ENCODE data around the gene LAMP1.
"Not testable (repeated sequence)": the region's sequence is repeated elsewhere in the genome, so short reads cannot be mapped to it uniquely, and the experiment has no call there.

Gene LAMP1

DNA sequence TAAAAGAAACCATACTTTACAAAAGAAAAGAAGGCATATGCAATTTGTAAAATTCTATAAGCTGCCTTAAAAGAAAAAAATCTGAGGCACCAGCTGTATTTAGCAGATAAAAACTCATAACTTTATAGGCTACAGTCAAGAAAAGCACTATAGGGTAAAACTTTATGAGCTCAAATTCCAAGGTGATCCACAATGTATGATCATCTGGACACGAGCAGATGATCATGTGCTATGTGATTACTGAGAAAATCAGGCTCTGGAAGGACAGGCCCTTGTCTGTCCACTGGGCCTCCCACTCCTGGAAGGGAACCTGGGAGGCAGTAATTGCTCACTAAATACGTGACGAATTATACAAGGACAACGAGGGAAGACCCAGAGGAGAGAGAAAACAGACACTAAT, 59.6 kb downstream of the LAMP1 start:
- no peak for DNase-seq (ENCODE audit: low read depth)

DNA sequence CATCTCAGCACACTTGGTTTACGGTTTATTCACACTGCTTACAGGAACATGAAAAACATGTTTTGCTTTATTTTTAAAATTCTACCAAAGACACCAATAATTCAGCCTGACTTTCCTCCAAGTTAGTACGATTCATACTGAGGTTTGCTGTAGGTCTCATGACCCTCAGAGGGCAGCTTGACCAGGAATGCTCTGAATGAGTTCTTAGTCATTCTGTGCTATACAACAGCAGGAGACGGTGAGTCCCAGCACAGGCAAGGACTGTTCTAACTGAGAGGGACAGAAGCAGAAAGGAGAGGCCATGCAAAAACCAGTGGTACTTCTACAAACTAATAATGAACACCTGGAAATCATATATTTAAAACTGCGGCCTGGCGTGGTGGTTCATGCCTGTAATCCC, 60.5 kb downstream of the LAMP1 start:
- DNase-seq (ENCODE audit: low read depth), result no peak

- DNase-seq (ENCODE audit: low read depth), result no peak
Observed at GRCh38 chr13:113358653-113359190, 61.7 kb downstream of the LAMP1 start.

DNA sequence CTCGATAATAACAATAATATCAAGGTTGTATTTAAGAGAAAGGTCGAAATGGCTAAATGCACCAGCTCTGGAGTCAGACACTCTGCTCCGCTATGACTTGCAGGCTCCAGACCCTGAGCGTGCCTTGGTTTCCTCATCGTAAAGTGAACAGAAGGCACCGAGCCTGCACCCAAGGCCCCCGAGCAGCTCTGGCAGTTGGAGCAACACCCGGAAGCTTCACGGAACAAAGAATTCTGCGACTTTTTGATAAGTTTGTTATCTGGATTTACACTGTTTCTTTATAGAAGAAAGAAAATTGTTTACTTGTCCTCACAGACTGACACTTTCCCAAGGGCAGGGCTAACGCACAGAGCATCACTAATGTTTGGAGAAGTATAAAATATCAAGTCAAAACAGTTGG, 62.5 kb downstream of the LAMP1 start:
- DNase-seq (ENCODE audit: low read depth), result no peak

- DNase-seq (ENCODE audit: low read depth), result no peak
Observed at GRCh38 chr13:113360446-113360845, 63.4 kb downstream of the LAMP1 start.

GRCh38 chr13:113361406-113361805, 64.4 kb downstream of the LAMP1 start:
- DNase-seq (ENCODE audit: low read depth), result no peak

DNA sequence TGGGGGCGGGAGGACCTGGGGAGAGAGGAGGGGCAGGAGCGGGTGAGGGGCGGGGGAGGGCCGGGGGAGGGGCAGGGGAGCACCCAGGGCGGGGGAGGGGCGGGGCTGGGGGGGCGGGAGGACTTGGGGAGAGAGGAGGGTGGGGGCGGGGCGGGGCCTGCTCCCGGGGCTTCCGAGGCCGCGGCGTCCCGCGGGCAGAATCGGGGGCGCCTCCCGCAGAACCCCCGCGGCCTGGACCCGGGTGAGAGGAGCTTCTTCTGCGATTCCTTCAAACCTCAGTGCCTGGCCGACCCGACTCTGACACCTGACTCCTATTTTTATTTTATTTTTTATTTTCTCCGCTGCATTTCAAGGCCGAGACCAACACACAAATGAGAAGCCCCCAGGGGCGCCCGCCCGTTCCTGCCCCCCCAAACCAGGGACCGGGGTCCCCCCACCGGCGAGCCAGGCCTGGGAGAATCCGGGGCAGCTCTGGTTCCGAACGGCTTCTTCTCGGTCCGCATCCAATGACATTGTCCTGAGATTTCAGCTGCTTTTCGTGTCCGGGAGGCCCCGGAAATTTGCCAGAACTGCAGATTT, 67.4 kb downstream of the LAMP1 start:
- DNase-seq (ENCODE audit: low read depth), result no peak

DNA sequence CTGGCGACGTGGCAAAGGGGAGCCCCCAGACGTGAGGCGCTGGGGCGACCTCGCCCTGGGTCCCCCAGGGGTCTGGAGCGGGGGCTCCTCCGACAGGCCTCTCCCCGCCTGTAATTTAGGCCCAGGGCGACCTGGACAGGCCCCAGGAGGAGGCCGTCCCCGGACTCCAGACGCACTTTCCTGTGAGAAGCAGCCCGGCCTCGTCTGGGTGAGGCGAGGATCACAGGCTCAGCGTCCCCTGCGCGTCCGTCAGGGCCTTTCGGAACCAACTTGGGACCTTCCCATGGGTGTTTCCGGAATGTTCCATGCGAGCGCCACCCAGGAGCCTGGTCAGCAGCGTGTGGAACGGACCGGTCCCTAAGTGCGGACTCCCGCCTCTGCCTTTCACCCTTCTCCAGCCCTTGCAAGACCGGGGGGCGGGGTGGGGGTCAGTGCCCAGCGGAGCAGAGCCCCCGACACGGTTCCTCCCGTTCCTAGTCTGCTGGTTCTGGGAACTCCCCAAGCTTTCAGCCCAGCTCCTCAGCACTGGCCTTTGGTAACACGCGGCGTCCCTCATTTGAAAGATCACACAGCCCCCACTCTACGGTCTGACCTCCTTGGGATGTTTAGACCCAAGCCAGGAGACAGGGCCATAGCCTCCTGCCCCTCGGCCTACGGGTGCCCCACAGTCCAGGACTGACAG, 68.0 kb downstream of the LAMP1 start:
- DNase-seq (ENCODE audit: low read depth), result no peak

GRCh38 chr13:113365583-113365970, 68.5 kb downstream of the LAMP1 start:
- DNase-seq (ENCODE audit: low read depth), result no peak

- no peak for DNase-seq (ENCODE audit: low read depth)
Observed at GRCh38 chr13:113365971-113366588, 69.0 kb downstream of the LAMP1 start.

- no peak for DNase-seq (ENCODE audit: low read depth)
Observed at GRCh38 chr13:113367020-113367560, 70.1 kb downstream of the LAMP1 start.

DNA sequence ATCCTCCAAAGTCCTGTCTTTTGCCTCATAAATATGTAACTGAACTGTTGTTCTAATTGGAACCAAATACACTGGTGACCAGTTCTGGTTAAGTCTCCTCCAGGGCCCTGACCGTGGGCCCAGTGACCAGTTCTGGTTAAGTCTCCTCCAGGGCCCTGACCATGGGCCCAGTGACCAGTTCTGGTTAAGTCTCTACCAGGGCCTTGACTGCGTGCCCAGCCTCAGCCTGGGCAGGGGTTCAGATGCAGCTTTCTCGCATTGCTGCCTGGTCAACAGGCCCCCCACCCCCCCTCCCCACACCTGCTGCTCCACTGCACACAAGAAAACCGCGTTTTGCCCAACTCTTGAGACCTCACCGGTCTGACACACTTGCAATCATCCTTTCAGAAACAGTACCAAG, 70.7 kb downstream of the LAMP1 start:
- DNase-seq (ENCODE audit: low read depth), result no peak

- not testable (repeated sequence) for DNase-seq (ENCODE audit: low read depth)
Observed at GRCh38 chr13:113368353-113368752, 71.3 kb downstream of the LAMP1 start.

DNA sequence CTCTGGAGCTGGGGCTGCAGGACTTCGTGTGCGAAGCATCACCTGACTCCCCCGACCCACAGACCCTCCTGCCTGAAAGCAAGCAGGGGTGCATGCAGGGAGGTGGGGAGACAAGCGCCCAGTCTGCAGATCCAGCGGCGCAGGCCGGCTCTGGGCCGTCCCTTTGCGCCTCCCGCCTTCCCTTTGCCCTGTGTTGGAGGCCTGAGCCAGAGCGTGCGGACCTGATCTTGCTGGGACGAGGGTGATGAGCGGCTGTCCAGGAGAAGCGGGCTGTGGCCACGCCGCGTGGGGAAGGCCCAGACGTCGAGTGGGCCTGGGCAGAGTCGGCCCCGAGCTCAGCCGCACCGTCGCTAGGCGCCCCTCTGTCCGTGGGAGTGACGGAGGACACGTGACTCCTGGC, 72.2 kb downstream of the LAMP1 start:
- no peak for DNase-seq (ENCODE audit: low read depth)

DNA sequence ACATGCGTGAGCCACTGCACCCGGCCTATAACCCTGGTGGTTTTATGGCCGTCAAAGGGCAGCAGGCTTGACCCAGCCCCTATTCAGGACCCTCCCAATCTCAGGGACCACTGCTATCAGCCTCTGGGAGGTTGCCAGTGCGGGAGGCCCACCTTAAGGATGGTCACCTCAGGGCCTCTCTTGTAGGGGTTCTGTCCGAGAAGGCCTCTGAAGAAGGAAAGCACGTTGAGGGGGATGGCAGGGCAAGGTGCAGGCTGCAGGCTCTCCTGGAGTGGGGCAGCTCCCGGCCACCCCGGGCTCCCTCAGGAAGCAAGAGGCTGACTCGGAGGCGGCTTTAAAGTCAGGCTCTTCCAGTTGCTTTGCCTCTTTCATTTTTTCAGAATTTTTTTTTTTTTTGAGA, 72.8 kb downstream of the LAMP1 start:
- no peak for DNase-seq (ENCODE audit: low read depth)

DNA sequence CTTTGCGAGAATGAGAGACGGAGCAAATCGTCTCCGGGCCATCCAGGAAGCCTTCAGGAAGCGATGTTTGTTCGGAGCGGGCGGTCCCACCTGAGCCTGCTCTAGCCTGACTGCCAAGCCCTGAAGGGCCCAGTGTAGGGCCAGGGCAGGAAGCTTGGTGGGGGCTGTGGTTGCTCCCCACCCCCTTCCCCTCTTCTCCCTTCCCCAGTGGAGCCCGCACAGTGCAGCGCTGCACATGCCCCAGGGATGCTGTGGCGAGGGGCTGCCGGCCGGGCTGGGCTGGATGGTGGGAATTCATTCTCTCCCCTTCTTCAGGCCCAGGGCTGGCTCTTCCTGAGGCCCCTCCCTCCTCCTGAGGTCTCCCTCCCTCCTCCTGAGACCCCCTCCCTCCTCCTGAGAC, 74.0 kb downstream of the LAMP1 start:
- no peak for DNase-seq (ENCODE audit: low read depth)

GRCh38 chr13:113371701-113372100, 74.7 kb downstream of the LAMP1 start:
- DNase-seq (ENCODE audit: low read depth), result not testable (repeated sequence)
